WTC11 (cell line): ENCODE results near the gene PKHD1. TPM values are rescaled to one million over a fixed set of nuclear protein-coding genes. Genes with fewer than 3 reads are reported as not detected.

ENCODE experiments used
- ATAC-seq: fragments of 200-7000 bp; cut with Tn5 transposase; 2 replicates; pipeline ENCODE4 v1.10.0; 2021; ENCODE audit warnings: mild to moderate bottlenecking, moderate library complexity
- CTCF ChIA-PET: fragments of 300-600 bp; sonication (Branson Sonifier 250); formaldehyde crosslinking; loops from one replicate; lab custom pipeline; 2021; ENCODE audit warnings: antibody characterized with exemption; lab: Charles Lee
- POLR2A ChIA-PET: fragments of 350-600 bp; sonication (Branson Sonifier 250); formaldehyde crosslinking; loops from one replicate; lab custom pipeline; 2021; ENCODE audit warnings: antibody characterized with exemption; lab: Charles Lee
- DNase-seq: peaks from one replicate; pipeline ENCODE4 v3.0.0; 2021; ENCODE audit warnings: low spot score
- H3K27ac Mint-ChIP-seq: 2 replicates; pipeline ENCODE4 v1.8.0; 2021; ENCODE audit warnings: mixed read lengths
- H3K27me3 Mint-ChIP-seq: 2 replicates; pipeline ENCODE4 v1.8.0; 2021; ENCODE audit warnings: low read depth, mild to moderate bottlenecking, moderate library complexity, mixed read lengths
- H3K36me3 Mint-ChIP-seq: 2 replicates; pipeline ENCODE4 v1.8.0; 2021; ENCODE audit warnings: mixed read lengths
- H3K4me1 Mint-ChIP-seq: 2 replicates; pipeline ENCODE4 v1.8.0; 2022; ENCODE audit warnings: mixed read lengths
- H3K4me3 Mint-ChIP-seq: 2 replicates; pipeline ENCODE4 v1.8.0; 2021; ENCODE audit warnings: mild to moderate bottlenecking, moderate library complexity, mixed read lengths
- H3K9me3 Mint-ChIP-seq: 2 replicates; pipeline ENCODE4 v1.8.0; 2021; ENCODE audit warnings: mixed read lengths
- CBFB ChIP-seq: sonication (generic); formaldehyde crosslinking; IDR thresholded peaks from 2 replicates; pipeline ENCODE4 v1.8.1; 2022; ENCODE audit warnings: mild to moderate bottlenecking, low read depth, missing genetic modification reagents
- FOXP1 ChIP-seq: sonication (generic); formaldehyde crosslinking; IDR thresholded peaks from 2 replicates; pipeline ENCODE4 v1.8.0; 2022; ENCODE audit warnings: missing genetic modification reagents, mild to moderate bottlenecking, moderate library complexity, borderline replicate concordance
- GRHL2 ChIP-seq: fragments of 250-450 bp; sonication (Bioruptor Pico); IDR thresholded peaks from 2 replicates; pipeline ENCODE4 v1.8.0; 2022; ENCODE audit warnings: mild to moderate bottlenecking, moderate library complexity; ENCODE audit not compliant: insufficient replicate concordance, severe bottlenecking
- KAT7 ChIP-seq: sonication (generic); formaldehyde crosslinking; IDR thresholded peaks from 2 replicates; pipeline ENCODE4 v1.8.1; 2023; ENCODE audit warnings: missing genetic modification reagents, mild to moderate bottlenecking, borderline replicate concordance
- MXD4 ChIP-seq: fragments of 250-450 bp; sonication (Bioruptor Pico); IDR thresholded peaks from 2 replicates; pipeline ENCODE4 v1.8.0; 2021; ENCODE audit warnings: mild to moderate bottlenecking, moderate library complexity, borderline replicate concordance
- SOX15 ChIP-seq: fragments of 250-450 bp; sonication (Bioruptor Pico); IDR thresholded peaks from 2 replicates; pipeline ENCODE4 v1.9.0; 2021; ENCODE audit warnings: mild to moderate bottlenecking
- TEAD4 ChIP-seq: sonication (generic); formaldehyde crosslinking; IDR thresholded peaks from 2 replicates; pipeline ENCODE4 v1.8.0; 2022; ENCODE audit warnings: mild to moderate bottlenecking, missing genetic modification reagents
- ZNF138 ChIP-seq: sonication (generic); formaldehyde crosslinking; conservative IDR thresholded peaks from 2 replicates; pipeline ENCODE4 v1.8.1; 2022; ENCODE audit warnings: mild to moderate bottlenecking, moderate library complexity, missing genetic modification reagents
- ZNF219 ChIP-seq: sonication (generic); formaldehyde crosslinking; IDR thresholded peaks from 2 replicates; pipeline ENCODE4 v1.8.0; 2023; ENCODE audit warnings: missing genetic modification reagents, mild to moderate bottlenecking, borderline replicate concordance
- ZNF396 ChIP-seq: fragments of 250-450 bp; sonication (Bioruptor Pico); IDR thresholded peaks from 2 replicates; pipeline ENCODE4 v1.8.0; 2021; ENCODE audit warnings: mild to moderate bottlenecking, moderate library complexity, borderline replicate concordance
- total RNA-seq: library from RNA; stranded (reverse); gene quantifications from 3 replicates; pipeline ENCODE4 v1.2.3, GENCODE V29; 2021
- TF ChIP-seq, protein P1 (sequence below): sonication (generic); formaldehyde crosslinking; IDR thresholded peaks from 2 replicates; pipeline ENCODE4 v1.8.1; 2022; ENCODE audit warnings: missing genetic modification reagents, borderline replicate concordance
- TF ChIP-seq, protein P2 (sequence below): sonication (generic); formaldehyde crosslinking; IDR thresholded peaks from 2 replicates; pipeline ENCODE4 v1.8.1; 2023; ENCODE audit warnings: mild to moderate bottlenecking, missing genetic modification reagents
- TF ChIP-seq, protein P3 (sequence below): sonication (generic); formaldehyde crosslinking; IDR thresholded peaks from 2 replicates; pipeline ENCODE4 v1.8.0; 2022; ENCODE audit warnings: mild to moderate bottlenecking, missing genetic modification reagents
- TF ChIP-seq, protein P4 (sequence below): sonication (generic); formaldehyde crosslinking; IDR thresholded peaks from 2 replicates; pipeline ENCODE4 v1.8.1; 2022; ENCODE audit warnings: low read depth, mild to moderate bottlenecking, moderate library complexity, missing genetic modification reagents, borderline replicate concordance
- TF ChIP-seq, protein P5 (sequence below): sonication (generic); formaldehyde crosslinking; IDR thresholded peaks from 2 replicates; pipeline ENCODE4 v1.8.0; 2022; ENCODE audit warnings: mild to moderate bottlenecking, missing genetic modification reagents
- TF ChIP-seq, protein P6 (sequence below): sonication (generic); formaldehyde crosslinking; IDR thresholded peaks from 2 replicates; pipeline ENCODE4 v1.8.0; 2022; ENCODE audit warnings: missing genetic modification reagents
- TF ChIP-seq, protein P7 (sequence below): sonication (generic); formaldehyde crosslinking; IDR thresholded peaks from 2 replicates; pipeline ENCODE4 v1.8.0; 2023; ENCODE audit warnings: mild to moderate bottlenecking, missing genetic modification reagents

PKHD1 gene
- total RNA-seq, 1 experiment from 2014 or later, result 0.15 TPM

DNA sequence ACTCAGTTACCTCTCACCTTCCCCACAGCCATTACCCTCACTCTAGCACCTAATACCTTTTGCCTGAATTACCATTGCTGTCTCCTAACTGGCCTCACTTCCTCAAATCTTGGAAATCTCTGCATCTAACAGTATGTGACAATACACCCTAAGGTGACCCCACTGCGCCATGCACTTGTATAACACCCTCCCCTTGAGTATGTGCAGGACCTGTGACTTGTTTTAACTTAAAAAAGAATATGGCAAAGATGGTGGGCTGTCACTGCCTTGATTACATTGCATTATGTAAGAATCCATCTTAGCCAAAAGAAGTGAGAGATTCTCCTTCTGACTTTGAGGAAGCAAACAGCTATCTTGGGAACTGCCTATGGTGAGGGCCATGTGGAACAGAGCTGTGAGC is 29.9 kb upstream of the PKHD1 start:
- TF ChIP-seq SOX15 (no peak), TEAD4 (no peak), FOXP1 (no peak), KAT7 (no peak), MXD4 (no peak), GRHL2 (no peak), CBFB (CRISPR knock-in tag) (no peak), ZNF219 (CRISPR knock-in tag) (no peak), ZNF396 (CRISPR knock-in tag) (no peak), ZNF138 (CRISPR knock-in tag) (no peak)
- TF ChIP-seq, protein P1, sequence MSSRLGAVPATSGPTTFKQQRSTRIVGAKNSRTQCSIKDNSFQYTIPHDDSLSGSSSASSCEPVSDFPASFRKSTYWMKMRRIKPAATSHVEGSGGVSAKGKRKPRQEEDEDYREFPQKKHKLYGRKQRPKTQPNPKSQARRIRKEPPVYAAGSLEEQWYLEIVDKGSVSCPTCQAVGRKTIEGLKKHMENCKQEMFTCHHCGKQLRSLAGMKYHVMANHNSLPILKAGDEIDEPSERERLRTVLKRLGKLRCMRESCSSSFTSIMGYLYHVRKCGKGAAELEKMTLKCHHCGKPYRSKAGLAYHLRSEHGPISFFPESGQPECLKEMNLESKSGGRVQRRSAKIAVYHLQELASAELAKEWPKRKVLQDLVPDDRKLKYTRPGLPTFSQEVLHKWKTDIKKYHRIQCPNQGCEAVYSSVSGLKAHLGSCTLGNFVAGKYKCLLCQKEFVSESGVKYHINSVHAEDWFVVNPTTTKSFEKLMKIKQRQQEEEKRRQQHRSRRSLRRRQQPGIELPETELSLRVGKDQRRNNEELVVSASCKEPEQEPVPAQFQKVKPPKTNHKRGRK, result no peak
- TF ChIP-seq, protein P2, sequence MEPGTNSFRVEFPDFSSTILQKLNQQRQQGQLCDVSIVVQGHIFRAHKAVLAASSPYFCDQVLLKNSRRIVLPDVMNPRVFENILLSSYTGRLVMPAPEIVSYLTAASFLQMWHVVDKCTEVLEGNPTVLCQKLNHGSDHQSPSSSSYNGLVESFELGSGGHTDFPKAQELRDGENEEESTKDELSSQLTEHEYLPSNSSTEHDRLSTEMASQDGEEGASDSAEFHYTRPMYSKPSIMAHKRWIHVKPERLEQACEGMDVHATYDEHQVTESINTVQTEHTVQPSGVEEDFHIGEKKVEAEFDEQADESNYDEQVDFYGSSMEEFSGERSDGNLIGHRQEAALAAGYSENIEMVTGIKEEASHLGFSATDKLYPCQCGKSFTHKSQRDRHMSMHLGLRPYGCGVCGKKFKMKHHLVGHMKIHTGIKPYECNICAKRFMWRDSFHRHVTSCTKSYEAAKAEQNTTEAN (CRISPR knock-in tag), result no peak
- TF ChIP-seq, protein P3, sequence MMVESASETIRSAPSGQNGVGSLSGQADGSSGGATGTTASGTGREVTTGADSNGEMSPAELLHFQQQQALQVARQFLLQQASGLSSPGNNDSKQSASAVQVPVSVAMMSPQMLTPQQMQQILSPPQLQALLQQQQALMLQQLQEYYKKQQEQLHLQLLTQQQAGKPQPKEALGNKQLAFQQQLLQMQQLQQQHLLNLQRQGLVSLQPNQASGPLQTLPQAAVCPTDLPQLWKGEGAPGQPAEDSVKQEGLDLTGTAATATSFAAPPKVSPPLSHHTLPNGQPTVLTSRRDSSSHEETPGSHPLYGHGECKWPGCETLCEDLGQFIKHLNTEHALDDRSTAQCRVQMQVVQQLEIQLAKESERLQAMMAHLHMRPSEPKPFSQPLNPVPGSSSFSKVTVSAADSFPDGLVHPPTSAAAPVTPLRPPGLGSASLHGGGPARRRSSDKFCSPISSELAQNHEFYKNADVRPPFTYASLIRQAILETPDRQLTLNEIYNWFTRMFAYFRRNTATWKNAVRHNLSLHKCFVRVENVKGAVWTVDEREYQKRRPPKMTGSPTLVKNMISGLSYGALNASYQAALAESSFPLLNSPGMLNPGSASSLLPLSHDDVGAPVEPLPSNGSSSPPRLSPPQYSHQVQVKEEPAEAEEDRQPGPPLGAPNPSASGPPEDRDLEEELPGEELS (CRISPR knock-in tag), result no peak
- TF ChIP-seq, protein P4, sequence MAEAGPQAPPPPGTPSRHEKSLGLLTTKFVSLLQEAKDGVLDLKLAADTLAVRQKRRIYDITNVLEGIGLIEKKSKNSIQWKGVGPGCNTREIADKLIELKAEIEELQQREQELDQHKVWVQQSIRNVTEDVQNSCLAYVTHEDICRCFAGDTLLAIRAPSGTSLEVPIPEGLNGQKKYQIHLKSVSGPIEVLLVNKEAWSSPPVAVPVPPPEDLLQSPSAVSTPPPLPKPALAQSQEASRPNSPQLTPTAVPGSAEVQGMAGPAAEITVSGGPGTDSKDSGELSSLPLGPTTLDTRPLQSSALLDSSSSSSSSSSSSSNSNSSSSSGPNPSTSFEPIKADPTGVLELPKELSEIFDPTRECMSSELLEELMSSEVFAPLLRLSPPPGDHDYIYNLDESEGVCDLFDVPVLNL (CRISPR knock-in tag), result no peak
- TF ChIP-seq, protein P5, sequence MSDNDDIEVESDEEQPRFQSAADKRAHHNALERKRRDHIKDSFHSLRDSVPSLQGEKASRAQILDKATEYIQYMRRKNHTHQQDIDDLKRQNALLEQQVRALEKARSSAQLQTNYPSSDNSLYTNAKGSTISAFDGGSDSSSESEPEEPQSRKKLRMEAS (CRISPR knock-in tag), result no peak
- TF ChIP-seq, protein P6, sequence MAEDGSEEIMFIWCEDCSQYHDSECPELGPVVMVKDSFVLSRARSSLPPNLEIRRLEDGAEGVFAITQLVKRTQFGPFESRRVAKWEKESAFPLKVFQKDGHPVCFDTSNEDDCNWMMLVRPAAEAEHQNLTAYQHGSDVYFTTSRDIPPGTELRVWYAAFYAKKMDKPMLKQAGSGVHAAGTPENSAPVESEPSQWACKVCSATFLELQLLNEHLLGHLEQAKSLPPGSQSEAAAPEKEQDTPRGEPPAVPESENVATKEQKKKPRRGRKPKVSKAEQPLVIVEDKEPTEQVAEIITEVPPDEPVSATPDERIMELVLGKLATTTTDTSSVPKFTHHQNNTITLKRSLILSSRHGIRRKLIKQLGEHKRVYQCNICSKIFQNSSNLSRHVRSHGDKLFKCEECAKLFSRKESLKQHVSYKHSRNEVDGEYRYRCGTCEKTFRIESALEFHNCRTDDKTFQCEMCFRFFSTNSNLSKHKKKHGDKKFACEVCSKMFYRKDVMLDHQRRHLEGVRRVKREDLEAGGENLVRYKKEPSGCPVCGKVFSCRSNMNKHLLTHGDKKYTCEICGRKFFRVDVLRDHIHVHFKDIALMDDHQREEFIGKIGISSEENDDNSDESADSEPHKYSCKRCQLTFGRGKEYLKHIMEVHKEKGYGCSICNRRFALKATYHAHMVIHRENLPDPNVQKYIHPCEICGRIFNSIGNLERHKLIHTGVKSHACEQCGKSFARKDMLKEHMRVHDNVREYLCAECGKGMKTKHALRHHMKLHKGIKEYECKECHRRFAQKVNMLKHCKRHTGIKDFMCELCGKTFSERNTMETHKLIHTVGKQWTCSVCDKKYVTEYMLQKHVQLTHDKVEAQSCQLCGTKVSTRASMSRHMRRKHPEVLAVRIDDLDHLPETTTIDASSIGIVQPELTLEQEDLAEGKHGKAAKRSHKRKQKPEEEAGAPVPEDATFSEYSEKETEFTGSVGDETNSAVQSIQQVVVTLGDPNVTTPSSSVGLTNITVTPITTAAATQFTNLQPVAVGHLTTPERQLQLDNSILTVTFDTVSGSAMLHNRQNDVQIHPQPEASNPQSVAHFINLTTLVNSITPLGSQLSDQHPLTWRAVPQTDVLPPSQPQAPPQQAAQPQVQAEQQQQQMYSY, result no peak
- TF ChIP-seq, protein P7, sequence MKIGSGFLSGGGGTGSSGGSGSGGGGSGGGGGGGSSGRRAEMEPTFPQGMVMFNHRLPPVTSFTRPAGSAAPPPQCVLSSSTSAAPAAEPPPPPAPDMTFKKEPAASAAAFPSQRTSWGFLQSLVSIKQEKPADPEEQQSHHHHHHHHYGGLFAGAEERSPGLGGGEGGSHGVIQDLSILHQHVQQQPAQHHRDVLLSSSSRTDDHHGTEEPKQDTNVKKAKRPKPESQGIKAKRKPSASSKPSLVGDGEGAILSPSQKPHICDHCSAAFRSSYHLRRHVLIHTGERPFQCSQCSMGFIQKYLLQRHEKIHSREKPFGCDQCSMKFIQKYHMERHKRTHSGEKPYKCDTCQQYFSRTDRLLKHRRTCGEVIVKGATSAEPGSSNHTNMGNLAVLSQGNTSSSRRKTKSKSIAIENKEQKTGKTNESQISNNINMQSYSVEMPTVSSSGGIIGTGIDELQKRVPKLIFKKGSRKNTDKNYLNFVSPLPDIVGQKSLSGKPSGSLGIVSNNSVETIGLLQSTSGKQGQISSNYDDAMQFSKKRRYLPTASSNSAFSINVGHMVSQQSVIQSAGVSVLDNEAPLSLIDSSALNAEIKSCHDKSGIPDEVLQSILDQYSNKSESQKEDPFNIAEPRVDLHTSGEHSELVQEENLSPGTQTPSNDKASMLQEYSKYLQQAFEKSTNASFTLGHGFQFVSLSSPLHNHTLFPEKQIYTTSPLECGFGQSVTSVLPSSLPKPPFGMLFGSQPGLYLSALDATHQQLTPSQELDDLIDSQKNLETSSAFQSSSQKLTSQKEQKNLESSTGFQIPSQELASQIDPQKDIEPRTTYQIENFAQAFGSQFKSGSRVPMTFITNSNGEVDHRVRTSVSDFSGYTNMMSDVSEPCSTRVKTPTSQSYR (CRISPR knock-in tag), result no peak
- H3K4me3 Mint-ChIP-seq, result no peak overlapping the region
- CTCF ChIA-PET, result no interaction called here
- no peaks in the 10 kb centered on the region; the same call in 1 of the 2 replicates for H3K27me3 Mint-ChIP-seq
- peaks cover 8% of the 10 kb centered on the region for H3K4me1 Mint-ChIP-seq
- POLR2A ChIA-PET, result no interaction called here
- DNase-seq, result no peak
- H3K9me3 Mint-ChIP-seq, result peaks cover 26% of the 10 kb centered on the region
- no peak overlapping the region for H3K27ac Mint-ChIP-seq
- ATAC-seq, result no peak
- peaks cover 17% of the 10 kb centered on the region for H3K36me3 Mint-ChIP-seq
